Activated T-cell treated with anti-CD3 and anti-CD28 coated beads, Interleukin-2, amount 50 U/mL, for 4 hours (primary cell): ENCODE measurements around the gene PHKA2. TPM values are rescaled to one million over a fixed set of nuclear protein-coding genes. Genes with fewer than 3 reads are reported as not detected.

Source experiments
- ATAC-seq, 2 donors: fragments of 200-7000 bp; cut with Tn5 transposase; one replicate each; pipeline ENCODE4 v1.10.0; 2021
- DNase-seq: peaks from one replicate; pipeline ENCODE4 v3.0.0-alpha.2; 2020
- H3K27me3 Mint-ChIP-seq: one replicate; pipeline ENCODE4 v1.8.0; 2021; ENCODE audit warnings: low read depth, mixed read lengths
- H3K36me3 Mint-ChIP-seq: one replicate; pipeline ENCODE4 v1.8.0; 2022; ENCODE audit warnings: mixed read lengths; ENCODE audit not compliant: insufficient read depth
- H3K4me1 Mint-ChIP-seq: one replicate; pipeline ENCODE4 v1.8.0; 2021; ENCODE audit warnings: low read depth, mixed read lengths
- H3K4me3 Mint-ChIP-seq: one replicate; pipeline ENCODE4 v1.8.0; 2021; ENCODE audit warnings: mild to moderate bottlenecking, moderate library complexity, mixed read lengths
- H3K9me3 Mint-ChIP-seq: one replicate; pipeline ENCODE4 v1.8.0; 2021; ENCODE audit warnings: mixed read lengths
- total RNA-seq, 3 donors: library from RNA; stranded (reverse); gene quantifications; one replicate each; pipeline ENCODE4 v1.2.1, GENCODE V29; 2021

The PHKA2 gene
- total RNA-seq, 3 donors from 2014 or later, result 14.1 to 17.5 (median 14.8) TPM

GRCh38 chrX:18886005-18886343 lies 97.9 kb downstream of the PHKA2 start:
- H3K9me3 Mint-ChIP-seq, result no peaks in the 10 kb centered on the region
- H3K4me3 Mint-ChIP-seq, result peak overlapping the region; percentile 83
- ATAC-seq, result peak in 1 of 2 donors; percentile 30
- no peaks in the 10 kb centered on the region for H3K27me3 Mint-ChIP-seq
- DNase-seq, result no peak
- no peaks in the 10 kb centered on the region for H3K36me3 Mint-ChIP-seq
- H3K4me1 Mint-ChIP-seq, result peaks cover 24% of the 10 kb centered on the region

GRCh38 chrX:18885328-18886004 lies 98.4 kb downstream of the PHKA2 start:
- DNase-seq (no peak), ATAC-seq (peak; percentile 32 to 33)
- Mint-ChIP-seq H3K27me3 (no peaks in the 10 kb centered on the region), H3K4me3 (peak overlapping the region; percentile 83), H3K36me3 (no peaks in the 10 kb centered on the region), H3K4me1 (peaks cover 24% of the 10 kb centered on the region), H3K9me3 (no peaks in the 10 kb centered on the region)

DNA sequence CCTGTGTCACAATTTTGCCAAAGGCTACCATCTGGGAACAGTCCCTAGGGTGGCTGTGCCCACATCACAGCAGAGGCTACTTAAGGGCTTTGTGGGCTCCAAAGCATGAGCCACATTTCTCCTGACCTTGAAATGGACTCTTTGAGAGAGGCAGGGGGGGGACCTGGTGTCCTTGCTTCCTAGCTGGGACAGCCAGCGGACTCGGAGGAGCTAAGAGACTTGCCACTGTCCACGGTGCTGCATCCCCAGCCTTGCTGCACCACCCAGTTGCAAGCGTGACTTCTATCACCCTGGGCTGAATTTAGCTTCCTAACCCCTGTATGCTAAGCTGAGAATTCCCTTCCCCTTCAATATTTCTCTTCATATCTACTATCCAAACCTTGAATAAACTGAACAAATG lies 99.0 kb downstream of the PHKA2 start:
- DNase-seq (no peak), ATAC-seq (no peak)
- peaks cover 2% of the 10 kb centered on the region for H3K27me3 Mint-ChIP-seq
- H3K4me1 Mint-ChIP-seq, result peaks cover 23% of the 10 kb centered on the region
- no peak overlapping the region for H3K4me3 Mint-ChIP-seq
- H3K36me3 Mint-ChIP-seq, result no peaks in the 10 kb centered on the region
- no peaks in the 10 kb centered on the region for H3K9me3 Mint-ChIP-seq

DNA sequence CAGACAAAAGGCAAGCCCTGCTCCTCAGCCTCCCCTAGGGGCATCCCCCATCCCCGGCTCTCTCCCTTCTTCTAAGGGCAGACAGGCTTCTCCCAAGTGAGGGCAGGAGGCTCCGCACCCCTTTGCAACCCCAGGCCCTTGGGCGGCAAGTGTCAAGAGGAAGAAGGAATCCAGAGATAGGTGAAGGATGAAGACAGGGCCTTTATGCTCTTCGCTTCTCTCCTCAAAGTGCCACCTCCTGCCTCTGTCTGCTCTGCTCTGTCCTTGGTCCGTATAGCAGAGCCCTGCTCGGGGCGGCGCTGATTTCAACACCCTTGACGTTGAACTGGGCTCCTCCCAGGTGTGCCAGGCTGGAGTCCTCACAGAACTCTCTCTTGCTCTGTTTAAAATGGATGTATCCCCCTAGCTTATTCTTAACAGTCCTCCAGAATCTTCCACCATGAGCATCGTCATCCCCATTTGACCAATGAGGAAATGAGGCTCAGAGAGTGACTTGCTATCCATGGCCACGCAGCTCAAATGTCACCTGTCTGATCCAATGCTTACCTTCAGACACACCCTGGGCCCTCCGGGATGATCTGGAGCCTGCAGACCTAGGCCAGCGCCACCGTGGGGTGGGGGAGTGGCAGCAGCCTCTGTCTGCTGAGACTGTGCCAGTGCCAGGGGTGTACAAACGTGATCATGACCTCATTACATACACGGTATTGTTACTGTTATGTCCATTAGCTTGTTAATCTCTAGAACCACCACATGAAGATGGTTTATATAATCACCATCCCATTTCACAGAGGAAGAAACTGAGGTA lies 99.8 kb downstream of the PHKA2 start:
- H3K4me1 Mint-ChIP-seq, result peaks cover 22% of the 10 kb centered on the region
- H3K36me3 Mint-ChIP-seq, result no peaks in the 10 kb centered on the region
- DNase-seq, result no peak
- H3K9me3 Mint-ChIP-seq, result no peaks in the 10 kb centered on the region
- peaks cover 2% of the 10 kb centered on the region for H3K27me3 Mint-ChIP-seq
- no peak overlapping the region for H3K4me3 Mint-ChIP-seq
- ATAC-seq, result no peak

GRCh38 chrX:18883234-18883960 lies 100.5 kb downstream of the PHKA2 start:
- no peak for ATAC-seq
- Mint-ChIP-seq H3K36me3 (no peaks in the 10 kb centered on the region), H3K27me3 (peaks cover 4% of the 10 kb centered on the region), H3K9me3 (no peaks in the 10 kb centered on the region), H3K4me1 (peaks cover 22% of the 10 kb centered on the region), H3K4me3 (no peak overlapping the region)
- DNase-seq, result no peak

DNA sequence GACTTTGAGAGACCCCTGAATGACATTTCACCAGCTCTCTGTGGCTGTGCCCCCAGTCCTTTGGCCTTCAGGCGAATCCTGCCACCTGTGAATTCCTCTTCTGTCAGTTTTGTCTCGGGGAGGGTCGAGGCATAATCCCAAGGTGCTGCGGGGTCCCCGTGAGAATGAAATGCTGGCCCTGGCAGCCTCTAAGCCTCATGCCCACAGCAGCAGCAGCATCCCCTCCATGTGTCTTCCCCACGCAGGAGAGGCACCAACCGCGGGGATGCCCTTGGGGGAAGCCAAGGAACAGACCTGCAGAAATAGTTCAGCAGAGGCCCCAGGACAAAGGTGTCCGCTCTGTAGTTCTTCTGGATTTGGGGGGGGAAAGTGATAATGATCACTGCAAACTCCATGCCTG lies 104.8 kb downstream of the PHKA2 start:
- DNase-seq, result no peak
- Mint-ChIP-seq H3K27me3 (peaks cover 15% of the 10 kb centered on the region), H3K4me3 (no peak overlapping the region), H3K36me3 (no peaks in the 10 kb centered on the region), H3K9me3 (no peaks in the 10 kb centered on the region), H3K4me1 (no peaks in the 10 kb centered on the region)
- no peak for ATAC-seq

DNA sequence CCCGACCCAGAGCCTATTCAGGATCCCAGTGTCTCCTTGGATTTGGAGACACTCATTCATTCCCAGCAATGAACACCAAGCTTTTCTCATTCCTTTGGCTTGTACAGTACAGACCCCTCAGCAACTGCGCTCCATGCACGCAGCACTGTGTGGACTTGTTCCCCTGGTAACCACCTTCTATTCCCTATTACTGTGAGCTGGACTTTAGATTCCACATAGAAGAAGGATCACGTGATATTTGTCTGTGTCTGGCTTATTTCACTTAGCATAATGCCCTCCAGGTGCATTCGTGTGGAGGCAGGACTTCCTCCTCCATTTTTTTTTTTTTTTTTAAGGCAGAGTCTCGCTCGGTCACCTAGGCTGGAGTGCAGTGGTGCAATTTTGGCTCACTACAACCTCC lies 106.4 kb downstream of the PHKA2 start:
- Mint-ChIP-seq H3K4me3 (no peak overlapping the region), H3K27me3 (peaks cover 15% of the 10 kb centered on the region), H3K36me3 (no peaks in the 10 kb centered on the region), H3K4me1 (peaks cover 7% of the 10 kb centered on the region), H3K9me3 (no peaks in the 10 kb centered on the region)
- no peak for ATAC-seq
- no peak for DNase-seq

- Mint-ChIP-seq H3K4me3 (no peak overlapping the region), H3K36me3 (no peaks in the 10 kb centered on the region), H3K9me3 (no peaks in the 10 kb centered on the region), H3K4me1 (peaks cover 7% of the 10 kb centered on the region), H3K27me3 (peaks cover 15% of the 10 kb centered on the region)
- ATAC-seq, result no peak
- no peak for DNase-seq
These were observed 108.5 kb downstream of the PHKA2 start for GRCh38 chrX:18875256-18875878.

GRCh38 chrX:18874560-18875255 lies 109.2 kb downstream of the PHKA2 start:
- no peaks in the 10 kb centered on the region for H3K36me3 Mint-ChIP-seq
- peaks cover 7% of the 10 kb centered on the region for H3K4me1 Mint-ChIP-seq
- DNase-seq (no peak), ATAC-seq (no peak)
- H3K9me3 Mint-ChIP-seq, result no peaks in the 10 kb centered on the region
- no peak overlapping the region for H3K4me3 Mint-ChIP-seq
- H3K27me3 Mint-ChIP-seq, result peaks cover 13% of the 10 kb centered on the region

GRCh38 chrX:18873836-18874235 lies 110.1 kb downstream of the PHKA2 start:
- Mint-ChIP-seq H3K4me3 (no peak overlapping the region), H3K4me1 (peaks cover 7% of the 10 kb centered on the region), H3K36me3 (no peaks in the 10 kb centered on the region), H3K9me3 (no peaks in the 10 kb centered on the region), H3K27me3 (peaks cover 13% of the 10 kb centered on the region)
- DNase-seq (no peak), ATAC-seq (no peak)

DNA sequence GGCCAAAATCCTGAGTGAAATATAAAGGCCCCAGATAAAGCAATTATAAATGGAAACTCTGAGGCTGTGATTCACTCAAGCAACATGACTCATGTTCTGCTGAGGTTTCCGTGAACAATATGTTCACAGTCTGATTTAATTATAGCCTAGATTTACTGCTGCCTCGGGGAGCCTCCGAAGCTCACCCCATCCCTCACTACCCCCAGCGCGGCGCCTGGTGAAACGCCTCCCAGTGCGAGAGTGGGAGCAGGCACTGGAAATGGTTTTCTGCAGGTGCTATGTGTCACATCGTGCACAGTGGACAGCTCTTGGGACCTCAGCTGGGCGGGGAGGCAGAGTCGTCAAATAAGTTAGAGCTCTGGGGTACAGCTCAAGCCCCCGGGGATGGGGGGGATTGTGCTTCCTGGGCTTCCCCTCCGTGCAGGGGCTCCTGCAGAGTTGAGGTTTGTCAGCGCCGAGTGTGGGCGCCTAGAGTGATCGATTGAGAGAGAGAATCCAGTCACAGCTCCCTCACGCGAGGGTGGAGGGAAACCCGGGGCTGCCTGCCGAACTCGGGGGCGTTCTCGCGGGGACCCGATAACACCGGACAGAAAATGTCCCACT lies 110.6 kb downstream of the PHKA2 start:
- H3K4me3 Mint-ChIP-seq, result no peak overlapping the region
- DNase-seq (no peak), ATAC-seq (peak; percentile 90 to 96)
- no peaks in the 10 kb centered on the region for H3K36me3 Mint-ChIP-seq
- peaks cover 7% of the 10 kb centered on the region for H3K4me1 Mint-ChIP-seq
- H3K27me3 Mint-ChIP-seq, result peaks cover 9% of the 10 kb centered on the region
- no peaks in the 10 kb centered on the region for H3K9me3 Mint-ChIP-seq

- ATAC-seq (no peak), DNase-seq (no peak)
- Mint-ChIP-seq H3K27me3 (peaks cover 9% of the 10 kb centered on the region), H3K36me3 (no peaks in the 10 kb centered on the region), H3K4me1 (peaks cover 7% of the 10 kb centered on the region), H3K4me3 (no peak overlapping the region), H3K9me3 (no peaks in the 10 kb centered on the region)
These were observed 111.3 kb downstream of the PHKA2 start for GRCh38 chrX:18872621-18873020.

DNA sequence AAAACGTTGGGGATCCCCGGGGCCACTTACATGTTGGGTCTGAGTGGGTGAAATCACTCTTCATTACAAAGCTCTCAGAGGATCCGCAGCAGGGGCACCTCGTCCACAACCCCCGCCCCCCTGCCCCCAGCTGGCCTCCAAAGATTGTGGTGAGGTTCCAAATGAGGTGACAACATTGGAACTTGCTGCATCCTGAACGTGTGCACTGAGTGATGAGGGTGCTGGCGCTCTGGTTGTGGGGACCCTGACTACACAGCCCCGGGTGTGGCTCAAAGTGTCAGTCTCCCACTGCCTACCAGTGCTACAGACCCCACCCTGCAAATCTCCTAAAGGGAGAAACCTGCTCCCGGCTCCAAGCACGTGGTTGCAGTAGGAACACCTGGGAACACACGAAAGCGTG lies 111.9 kb downstream of the PHKA2 start:
- Mint-ChIP-seq H3K4me1 (peaks cover 7% of the 10 kb centered on the region), H3K4me3 (no peak overlapping the region), H3K9me3 (no peaks in the 10 kb centered on the region), H3K27me3 (peaks cover 9% of the 10 kb centered on the region), H3K36me3 (no peaks in the 10 kb centered on the region)
- ATAC-seq, result no peak
- DNase-seq, result no peak
